CD14-positive monocyte (primary cell): ENCODE measurements around the gene TNFRSF8. TPM values are rescaled to one million over a fixed set of nuclear protein-coding genes. Genes with fewer than 3 reads are reported as not detected.
A peak's percentile ranks its signal among the peaks of the same experiment; 100 is the strongest.

Source experiments
- DNase-seq, 3 donors: peaks; one replicate each; pipeline ENCODE4 v3.0.0-alpha.2; 2011 to 2022
- H2AFZ ChIP-seq: 2 replicates; pipeline ENCODE4 v1.6.0; 2012; ENCODE audit warnings: mild to moderate bottlenecking, low read depth, low read length, inconsistent platforms; ENCODE audit not compliant: insufficient read depth, poor library complexity, severe bottlenecking
- H3K27ac ChIP-seq, 2 donors: 1 replicate in 1 of 2; 2 replicates in 1 of 2; pipeline ENCODE4 v1.5.1; 2012 to 2013; ENCODE audit warnings: low read length in 2 of 2, control low read depth in 1 of 2, inconsistent platforms in 1 of 2, low read depth in 1 of 2, mild to moderate bottlenecking in 1 of 2
- H3K27me3 ChIP-seq, 2 donors: one replicate each; pipeline versions ENCODE4 v1.6.0 to v1.6.1; 2011 to 2013; ENCODE audit warnings: low read length in 2 of 2; ENCODE audit not compliant: control insufficient read depth in 2 of 2, insufficient read depth in 2 of 2
- H3K36me3 ChIP-seq, 2 donors: replicated peaks in 1 of 2; 1 replicate in 1 of 2; 2 replicates in 1 of 2; pipeline versions ENCODE4 v1.5.1 to v1.6.1; 2012 to 2013; ENCODE audit warnings: low read length in 2 of 2, control low read depth in 1 of 2, inconsistent platforms in 1 of 2, mild to moderate bottlenecking in 1 of 2; ENCODE audit not compliant: insufficient read depth in 2 of 2, control insufficient read depth in 1 of 2
- H3K4me1 ChIP-seq, 2 donors: 1 replicate in 1 of 2; 2 replicates in 1 of 2; pipeline versions ENCODE4 v1.5.1 to v1.6.1; 2012 to 2013; ENCODE audit warnings: low read length in 2 of 2, control low read depth in 1 of 2, inconsistent platforms in 1 of 2, mild to moderate bottlenecking in 1 of 2, moderate library complexity in 1 of 2; ENCODE audit not compliant: insufficient read depth in 2 of 2, control insufficient read depth in 1 of 2
- H3K4me2 ChIP-seq: replicated peaks from 2 replicates; pipeline ENCODE3; 2012; ENCODE audit warnings: low read length, moderate library complexity, mild to moderate bottlenecking; ENCODE audit not compliant: poor library complexity, severe bottlenecking; ENCODE audit errors: extremely low read depth
- H3K4me3 ChIP-seq, 3 experiments: fragments of 200-600 bp in 1 of 3; sonication (generic) in 1 of 3; replicated peaks in 1 of 3; 1 replicate in 2 of 3; 2 replicates in 1 of 3; pipeline ENCODE4 v1.5.1; 2011 to 2013; ENCODE audit warnings: low read length in 3 of 3, mild to moderate bottlenecking in 3 of 3, control low read depth in 2 of 3, low read depth in 2 of 3, inconsistent platforms in 1 of 3, moderate library complexity in 1 of 3
- H3K79me2 ChIP-seq: 2 replicates; pipeline ENCODE4 v1.6.0; 2012; ENCODE audit warnings: mild to moderate bottlenecking, control low read depth, inconsistent platforms, low read length, moderate library complexity; ENCODE audit not compliant: insufficient read depth
- H3K9ac ChIP-seq: 2 replicates; pipeline ENCODE4 v1.6.0; 2017; ENCODE audit warnings: low read length, mild to moderate bottlenecking; ENCODE audit not compliant: insufficient read depth, poor library complexity, severe bottlenecking
- H3K9me3 ChIP-seq, 2 donors: replicated peaks in 1 of 2; 1 replicate in 1 of 2; 2 replicates in 1 of 2; pipeline versions ENCODE4 v1.5.1 to v1.6.1; 2012 to 2013; ENCODE audit warnings: low read length in 2 of 2, control low read depth in 1 of 2; ENCODE audit not compliant: control insufficient read depth in 1 of 2, insufficient read depth in 1 of 2
- H4K20me1 ChIP-seq: 2 replicates; pipeline ENCODE4 v1.6.0; 2012; ENCODE audit warnings: mild to moderate bottlenecking, low read length, control low read depth, moderate library complexity; ENCODE audit not compliant: insufficient read depth
- H3K27ac Mint-ChIP-seq, 7 donors: one replicate each; pipeline ENCODE4 v1.8.0; 2020; ENCODE audit warnings: mild to moderate bottlenecking in 7 of 7, mixed read lengths in 7 of 7, moderate library complexity in 6 of 7, inconsistent platforms in 2 of 7
- H3K27me3 Mint-ChIP-seq, 3 donors: one replicate each; pipeline ENCODE4 v1.8.0; 2021 to 2022; ENCODE audit warnings: low read depth in 3 of 3, mild to moderate bottlenecking in 3 of 3, mixed read lengths in 3 of 3, moderate library complexity in 3 of 3, inconsistent platforms in 1 of 3
- H3K36me3 Mint-ChIP-seq, 2 donors: one replicate each; pipeline ENCODE4 v1.8.0; 2020; ENCODE audit warnings: mixed read lengths in 2 of 2, inconsistent platforms in 1 of 2, mild to moderate bottlenecking in 1 of 2
- H3K4me1 Mint-ChIP-seq: one replicate; pipeline ENCODE4 v1.8.0; 2020; ENCODE audit warnings: mild to moderate bottlenecking, mixed read lengths
- H3K4me3 Mint-ChIP-seq, 2 donors: one replicate each; pipeline ENCODE4 v1.8.0; 2020; ENCODE audit warnings: mild to moderate bottlenecking in 2 of 2, mixed read lengths in 2 of 2, moderate library complexity in 1 of 2
- H3K9me3 Mint-ChIP-seq, 7 donors: one replicate each; pipeline ENCODE4 v1.8.0; 2020 to 2022; ENCODE audit warnings: mixed read lengths in 7 of 7, mild to moderate bottlenecking in 6 of 7, moderate library complexity in 6 of 7, inconsistent platforms in 2 of 7
- WGBS: methylation state at CpG from one replicate; pipeline ENCODE4 v1.1.5; 2013; ENCODE audit warnings: missing lambda C conversion rate; ENCODE audit not compliant: insufficient coverage; 5-methylcytosine and 5-hydroxymethylcytosine counted together
- intact Hi-C, 2 donors: fragments of 100-400 bp; cut with micrococcal nuclease; formaldehyde crosslinking; loops; one replicate each; pipeline versions ENCODE4 v1.15.0 to v1.15.1; 2023
- polyA plus RNA-seq, 3 donors: library from polyadenylated mRNA; depleted of rRNA in 1 of 3; unstranded in 2 of 3; stranded (reverse) in 1 of 3; fragments of 300-500 nt in 2 of 3; fragments of >200 nt in 1 of 3; fragmentation: Illumina TruSeq in 2 of 3; gene quantifications; 1 replicate in 2 of 3; 2 replicates in 1 of 3; pipeline ENCODE4 v1.2.3, GENCODE V29; 2012 to 2021
- TF ChIP-seq, protein P1 (sequence below): fragments of 200-600 bp; IDR thresholded peaks from one replicate; pipeline ENCODE4 v1.8.0; 2022; ENCODE audit warnings: antibody characterized with exemption, mild to moderate bottlenecking

Gene TNFRSF8
- polyA plus RNA-seq, 3 donors = 10.9 to 11.9 (median 11.8) TPM

DNA sequence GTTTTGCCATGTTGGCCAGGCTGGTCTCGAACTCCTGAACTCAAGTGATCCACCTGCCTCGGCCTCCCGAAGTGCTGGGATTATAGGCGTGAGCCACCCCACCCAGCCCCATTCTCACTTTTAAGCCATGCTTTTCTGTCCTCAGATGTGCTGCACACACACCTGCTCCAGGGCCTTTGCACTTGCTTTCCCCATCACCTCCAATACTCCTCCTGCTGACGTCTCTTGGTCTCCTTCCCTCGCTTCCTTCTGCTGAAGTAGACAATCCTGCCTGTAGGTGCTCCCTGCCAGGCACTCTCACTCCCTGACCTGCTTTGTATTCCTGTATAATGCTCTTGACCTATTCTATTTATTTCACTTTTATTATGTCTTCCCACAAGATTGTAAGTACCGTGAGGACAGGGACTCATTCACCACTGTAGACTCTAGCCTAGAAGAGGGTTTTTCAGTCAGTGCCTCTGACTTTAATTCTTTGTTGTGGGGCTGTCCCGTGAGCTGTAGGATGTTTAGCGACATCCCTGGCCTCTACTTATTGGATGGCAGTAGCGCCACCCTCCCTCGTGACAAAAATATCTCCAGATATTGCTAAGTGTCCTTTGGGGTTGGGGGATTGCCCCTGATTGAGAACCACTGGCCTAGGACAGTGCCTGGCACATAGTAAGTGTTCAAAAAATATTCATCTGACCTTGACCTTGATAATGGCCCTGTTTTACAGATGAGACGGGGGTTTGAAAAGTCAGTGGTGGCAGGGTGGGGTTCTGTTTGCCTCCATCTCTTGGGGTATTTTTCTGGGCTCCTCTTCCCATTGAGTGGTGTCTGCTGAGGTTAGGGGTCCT lies 108.3 kb downstream of the TNFRSF8 start:
- Mint-ChIP-seq H3K9me3 (peaks cover 2 to 7% (median 3%) of the 10 kb centered on the region in 7 donors), H3K27ac (peak overlapping the region; percentile 99 to 100 (median 99)), H3K4me1 (peaks cover 81% of the 10 kb centered on the region), H3K27me3 (peaks cover 0 to 5% (median 0%) of the 10 kb centered on the region in 3 donors), H3K36me3 (peaks cover 84 to 89% of the 10 kb centered on the region in 2 donors), H3K4me3 (peak overlapping the region; percentile 100)
- peaks cover 73% of the 10 kb centered on the region for H4K20me1 ChIP-seq
- H3K79me2 ChIP-seq = peaks cover 97% of the 10 kb centered on the region
- H3K9me3 ChIP-seq = no peaks in the 10 kb centered on the region
- peaks cover 81 to 85% of the 10 kb centered on the region in 2 donors for H3K4me1 ChIP-seq
- H3K4me2 ChIP-seq = peak overlapping the region; percentile 97
- H3K27ac ChIP-seq = peak overlapping the region; percentile 99 to 100
- no peaks in the 10 kb centered on the region for H3K27me3 ChIP-seq
- TF ChIP-seq, protein P1, sequence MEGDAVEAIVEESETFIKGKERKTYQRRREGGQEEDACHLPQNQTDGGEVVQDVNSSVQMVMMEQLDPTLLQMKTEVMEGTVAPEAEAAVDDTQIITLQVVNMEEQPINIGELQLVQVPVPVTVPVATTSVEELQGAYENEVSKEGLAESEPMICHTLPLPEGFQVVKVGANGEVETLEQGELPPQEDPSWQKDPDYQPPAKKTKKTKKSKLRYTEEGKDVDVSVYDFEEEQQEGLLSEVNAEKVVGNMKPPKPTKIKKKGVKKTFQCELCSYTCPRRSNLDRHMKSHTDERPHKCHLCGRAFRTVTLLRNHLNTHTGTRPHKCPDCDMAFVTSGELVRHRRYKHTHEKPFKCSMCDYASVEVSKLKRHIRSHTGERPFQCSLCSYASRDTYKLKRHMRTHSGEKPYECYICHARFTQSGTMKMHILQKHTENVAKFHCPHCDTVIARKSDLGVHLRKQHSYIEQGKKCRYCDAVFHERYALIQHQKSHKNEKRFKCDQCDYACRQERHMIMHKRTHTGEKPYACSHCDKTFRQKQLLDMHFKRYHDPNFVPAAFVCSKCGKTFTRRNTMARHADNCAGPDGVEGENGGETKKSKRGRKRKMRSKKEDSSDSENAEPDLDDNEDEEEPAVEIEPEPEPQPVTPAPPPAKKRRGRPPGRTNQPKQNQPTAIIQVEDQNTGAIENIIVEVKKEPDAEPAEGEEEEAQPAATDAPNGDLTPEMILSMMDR = no peak
- peak overlapping the region; percentile 75 for H3K9ac ChIP-seq
- intact Hi-C loops = loop anchor here in 1 of 2 donors (2.0 kb wide), 1 partner anchor 19 kb away; no protein-coding TSS in a partner anchor
- H3K4me3 ChIP-seq = peak overlapping the region; percentile 5 to 98 (median 27)
- H3K36me3 ChIP-seq = peaks cover 37 to 57% of the 10 kb centered on the region in 2 donors
- H2AFZ ChIP-seq = no peak overlapping the region
- 89% methylated on average over 5 of the region's 12 CpGs for WGBS
- peak in 1 of 3 donors; percentile 64 for DNase-seq

DNA sequence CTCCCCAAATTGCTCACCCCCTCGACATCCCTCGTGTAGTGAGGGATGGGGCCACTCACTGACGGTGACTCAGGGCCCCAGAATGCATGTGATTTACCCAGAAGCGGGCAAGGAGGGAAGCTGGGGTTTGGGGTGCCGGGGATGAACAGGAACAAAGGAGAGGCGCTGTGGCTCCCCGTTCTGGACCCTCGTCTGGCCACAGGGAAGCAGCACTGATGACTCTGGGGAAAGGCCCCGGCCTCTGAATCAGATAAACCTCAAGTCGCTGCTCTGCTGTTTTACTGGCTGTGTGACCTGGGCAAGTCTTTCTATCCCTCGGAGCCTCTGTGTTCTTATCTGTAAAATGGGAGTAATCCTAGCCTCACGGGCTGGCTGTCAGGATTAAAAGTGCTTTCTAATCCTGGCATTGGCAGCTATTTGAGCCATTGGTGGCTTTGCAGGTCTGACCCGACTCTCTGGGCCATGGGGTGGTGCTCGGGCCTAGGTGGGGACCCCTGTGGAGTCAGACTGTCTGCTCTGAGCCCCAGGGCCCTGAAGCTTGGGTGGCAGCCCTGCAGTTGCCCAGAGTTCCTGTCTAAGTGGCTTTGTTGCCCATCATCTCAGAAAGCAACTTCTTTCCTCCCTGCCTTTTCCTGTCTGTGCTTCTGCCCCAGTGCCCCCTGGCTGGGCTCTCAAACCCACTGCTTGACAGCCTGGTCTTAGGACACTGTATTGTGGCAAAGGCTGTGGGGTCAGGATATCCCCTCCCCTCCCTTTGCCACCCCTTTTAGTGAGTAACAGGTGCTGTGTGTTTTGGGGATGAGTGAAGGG lies 109.1 kb downstream of the TNFRSF8 start:
- peaks cover 70% of the 10 kb centered on the region for H4K20me1 ChIP-seq
- H3K79me2 ChIP-seq = peaks cover 100% of the 10 kb centered on the region
- H3K27ac ChIP-seq = peak overlapping the region; percentile 99 to 100
- peak overlapping the region; percentile 26 to 98 (median 27) for H3K4me3 ChIP-seq
- TF ChIP-seq, protein P1 = no peak
- peaks cover 86% of the 10 kb centered on the region for H3K4me1 Mint-ChIP-seq
- H3K27me3 ChIP-seq = no peaks in the 10 kb centered on the region
- H3K4me2 ChIP-seq = peak overlapping the region; percentile 97
- H3K4me1 ChIP-seq = peaks cover 87 to 90% of the 10 kb centered on the region in 2 donors
- 33% methylated on average over 12 of the region's 14 CpGs for WGBS
- H3K36me3 Mint-ChIP-seq = peaks cover 90 to 96% of the 10 kb centered on the region in 2 donors
- peak overlapping the region; percentile 75 for H3K9ac ChIP-seq
- H3K27ac Mint-ChIP-seq = peak overlapping the region; percentile 99 to 100 (median 99)
- H3K9me3 ChIP-seq = no peaks in the 10 kb centered on the region
- peaks cover 0 to 5% (median 0%) of the 10 kb centered on the region in 3 donors for H3K27me3 Mint-ChIP-seq
- intact Hi-C loops = loop anchor here in 1 of 2 donors (2.0 kb wide), 1 partner anchor 19 kb away; no protein-coding TSS in a partner anchor
- peak overlapping the region; percentile 100 for H3K4me3 Mint-ChIP-seq
- peak; percentile 92 to 97 (median 92) for DNase-seq
- peaks cover 37 to 63% of the 10 kb centered on the region in 2 donors for H3K36me3 ChIP-seq
- H3K9me3 Mint-ChIP-seq = peaks cover 2 to 7% (median 3%) of the 10 kb centered on the region in 7 donors
- no peak overlapping the region for H2AFZ ChIP-seq
